Subcutaneous adipose tissue (tissue), 4 donors: ENCODE data around the gene SERINC1. TPM values are rescaled to one million over a fixed set of nuclear protein-coding genes. Genes with fewer than 3 reads are reported as not detected.

Experiments
- CTCF ChIP-seq: fragments of 450-650 bp; IDR thresholded peaks from one replicate; pipeline ENCODE4 v1.5.1; 2016; ENCODE audit warnings: low read depth, mild to moderate bottlenecking, control low read depth, antibody characterized with exemption, moderate library complexity
- total RNA-seq, 4 donors: library from RNA; depleted of rRNA; stranded (reverse); fragments of >200 nt; gene quantifications; one replicate each; pipeline ENCODE4 v1.1.0, GENCODE V29; 2016

SERINC1 gene
- total RNA-seq, 4 donors from 2014 or later: 264 to 401 (median 350) TPM

DNA sequence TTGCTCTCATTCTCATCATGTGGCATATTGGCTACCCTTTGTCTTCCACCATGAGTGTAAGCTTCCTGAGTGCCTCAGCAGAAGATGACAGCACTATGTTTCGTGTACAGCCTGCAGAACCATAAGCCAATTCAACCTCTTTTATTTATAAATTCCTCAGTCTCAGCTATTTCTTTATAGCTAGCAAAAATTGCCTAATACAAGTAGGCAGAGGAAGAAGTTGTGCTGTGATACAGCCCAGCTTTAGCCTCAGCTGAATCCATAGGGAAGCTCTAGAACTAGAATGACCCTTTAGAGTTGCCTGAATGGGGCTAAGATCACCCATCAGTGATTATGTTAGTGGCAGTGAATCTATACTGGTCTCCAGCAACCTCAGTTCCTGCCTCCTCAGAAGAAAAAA lies 19.0 kb upstream of the SERINC1 start:
- no peak for TF ChIP-seq CTCF

DNA sequence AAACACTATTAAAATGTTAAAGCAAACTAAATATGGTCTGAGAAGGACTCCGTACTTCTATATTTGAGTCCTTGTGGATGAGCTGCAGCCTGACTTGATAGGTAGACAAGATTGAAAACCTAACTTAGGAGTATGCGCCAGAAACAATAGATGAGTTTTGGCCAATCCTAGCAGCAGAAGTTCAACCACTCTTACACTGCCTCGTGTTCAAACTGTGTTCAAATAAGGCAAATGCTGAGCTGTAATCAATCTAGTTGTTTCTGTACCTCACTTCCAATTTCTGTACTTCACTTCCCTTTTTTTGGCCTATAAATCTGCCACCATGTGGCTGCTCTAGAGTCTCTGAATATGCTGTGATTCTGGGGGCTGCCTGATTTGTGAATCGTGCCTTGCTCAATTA lies 13.2 kb upstream of the SERINC1 start:
- no peak for TF ChIP-seq CTCF

DNA sequence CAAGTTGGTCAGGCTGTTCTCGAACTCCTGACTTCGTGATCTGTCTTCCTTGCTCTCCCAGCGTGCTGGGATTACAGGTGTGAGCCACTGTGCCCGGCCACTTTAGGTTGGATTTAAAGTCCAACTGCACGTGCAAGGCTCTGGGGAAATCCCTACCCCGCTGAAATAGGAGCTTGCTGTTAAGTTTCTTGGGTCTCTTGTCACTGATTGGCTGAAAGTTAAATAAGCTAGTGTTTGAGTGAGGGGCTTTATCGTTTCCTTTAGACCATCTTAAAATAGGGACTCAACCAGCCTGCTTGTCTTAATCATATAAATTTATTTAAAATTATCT lies 11.1 kb upstream of the SERINC1 start:
- TF ChIP-seq CTCF: no peak

DNA sequence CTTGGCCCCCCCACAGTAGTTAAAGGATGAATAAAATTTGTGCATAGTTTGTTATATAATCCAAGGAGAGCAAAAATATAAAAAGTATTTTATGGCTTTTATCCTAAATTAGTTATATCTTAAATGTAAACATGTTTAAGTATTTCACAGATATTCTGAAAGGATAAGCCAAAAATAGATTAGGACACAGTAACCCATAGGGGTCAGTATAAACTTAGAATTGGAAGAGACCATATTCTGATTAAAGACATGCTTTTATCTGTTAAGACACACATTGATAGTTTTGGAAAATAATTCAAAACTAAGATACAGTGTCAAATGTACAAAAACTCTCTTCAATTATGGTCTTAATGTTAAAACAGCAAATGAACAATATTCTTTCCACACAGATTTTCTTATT lies 4.5 kb upstream of the SERINC1 start:
- no peak for TF ChIP-seq CTCF

DNA sequence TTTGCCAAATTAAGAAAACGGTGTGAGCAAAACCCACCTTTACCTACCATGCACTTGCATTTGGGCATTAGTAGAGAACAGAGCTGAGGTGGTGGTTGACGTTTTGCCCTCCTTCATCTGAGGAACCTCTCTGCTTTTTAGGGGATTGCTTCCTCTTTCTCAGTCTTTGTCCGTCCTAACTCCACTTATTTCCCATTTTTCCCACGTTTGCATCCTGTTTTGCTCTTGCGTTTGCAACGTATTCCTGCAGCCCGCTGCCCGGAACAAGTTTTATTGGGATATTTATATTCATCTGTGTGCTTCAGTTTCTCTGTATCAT lies 374 bp upstream of the SERINC1 start:
- no peak for TF ChIP-seq CTCF

GRCh38 chr6:122461885-122462284 lies 9.7 kb downstream of the SERINC1 start:
- no peak for TF ChIP-seq CTCF

DNA sequence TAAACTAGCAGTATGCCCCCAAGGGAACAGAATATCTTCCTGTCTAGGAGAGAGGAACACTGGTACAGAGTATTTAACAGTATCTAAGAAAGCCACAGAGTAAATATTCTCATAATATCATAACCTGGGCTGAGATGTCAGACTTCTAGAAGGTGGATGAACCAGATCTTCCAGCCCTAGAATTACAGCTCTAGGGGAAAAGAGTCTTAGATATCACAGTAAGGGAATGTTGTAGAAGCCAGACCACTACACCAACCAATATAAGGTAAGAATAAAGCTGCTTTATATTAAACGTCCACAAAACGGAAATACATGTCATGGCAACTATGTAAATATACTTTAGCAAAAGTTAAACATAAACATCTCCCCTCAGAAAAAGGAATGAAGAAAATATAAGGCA lies 12.4 kb downstream of the SERINC1 start:
- TF ChIP-seq CTCF: no peak

DNA sequence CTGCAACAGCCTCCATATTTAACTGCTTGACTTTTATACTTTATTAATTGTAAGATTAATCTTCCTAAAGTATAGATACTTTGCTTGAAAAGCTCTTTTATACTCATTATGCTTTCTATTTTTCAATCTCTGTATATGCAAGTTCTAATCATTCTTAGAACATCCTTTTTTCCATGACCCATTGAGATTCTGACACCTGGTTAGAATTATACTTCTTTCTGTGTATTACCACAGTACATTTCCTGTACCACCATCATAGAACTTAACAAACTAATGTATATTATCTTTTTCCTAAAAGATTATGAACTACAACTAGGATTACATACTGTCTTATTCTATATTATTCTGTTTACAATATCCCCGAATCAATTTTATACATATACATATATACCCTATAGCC lies 13.5 kb downstream of the SERINC1 start:
- no peak for TF ChIP-seq CTCF
